AG04450 (cell line): Measurements from ENCODE around the gene FCHO2. TPM values are rescaled to one million over a fixed set of nuclear protein-coding genes. Genes with fewer than 3 reads are reported as not detected.
A peak's percentile ranks its signal among the peaks of the same experiment; 100 is the strongest.

Experiments
- CTCF ChIA-PET: fragments of 300-600, 350-600 bp; formaldehyde crosslinking; extraction: SDS; loops from one replicate; lab custom pipeline; 2022; ENCODE audit warnings: antibody characterized with exemption, inconsistent platforms; lab: Charles Lee
- POLR2A ChIA-PET: fragments of 350-600 bp; formaldehyde crosslinking; extraction: SDS; loops from one replicate; lab custom pipeline; 2021; ENCODE audit warnings: antibody characterized with exemption, inconsistent platforms; lab: Yijun Ruan, JAX
- DNase-seq: peaks from one replicate; pipeline ENCODE4 v3.0.0-alpha.2; 2011; ENCODE audit warnings: low read depth, low spot score
- H3K27ac ChIP-seq: one replicate; pipeline ENCODE4 v1.5.1; 2012; ENCODE audit warnings: low read depth, low read length, control low read depth
- H3K27me3 ChIP-seq: one replicate; pipeline ENCODE4 v1.6.0; 2012; ENCODE audit warnings: low read length; ENCODE audit not compliant: control insufficient read depth, insufficient read depth
- H3K4me3 ChIP-seq: 2 replicates; pipeline ENCODE4 v1.5.1; 2011; ENCODE audit warnings: mild to moderate bottlenecking, low read depth, low read length, control low read depth
- H3K9me3 ChIP-seq: 2 replicates; pipeline ENCODE4 v1.5.1; 2012; ENCODE audit warnings: low read length; ENCODE audit not compliant: control insufficient read depth, insufficient read depth
- polyA plus RNA-seq: library from polyadenylated mRNA; depleted of rRNA; stranded (reverse); fragments of >200 nt; gene quantifications from 2 replicates; pipeline ENCODE4 v1.2.3, GENCODE V29; 2011
- TF ChIP-seq, protein P1 (sequence below): IDR thresholded peaks from 2 replicates; pipeline ENCODE4 v1.5.1; 2011; ENCODE audit warnings: low read depth, low read length, control low read depth, inconsistent platforms

The FCHO2 gene
- polyA plus RNA-seq, 1 experiment: 10.4 TPM

GRCh38 chr5:73111536-73111935, 155.7 kb downstream of the FCHO2 start:
- peaks cover 6% of the 10 kb centered on the region; the same call in 1 of the 2 replicates for H3K9me3 ChIP-seq
- H3K4me3 ChIP-seq: no peak overlapping the region
- POLR2A ChIA-PET: no interaction called here
- H3K27me3 ChIP-seq: no peaks in the 10 kb centered on the region
- no peak for DNase-seq
- no peak overlapping the region for H3K27ac ChIP-seq
- CTCF ChIA-PET: interaction anchor here (0.9 to 2.2 kb wide), 2 partner anchors 90 to 105 kb away, joined by 3 to 10 read pairs; no protein-coding TSS in a partner anchor
- TF ChIP-seq, protein P1, sequence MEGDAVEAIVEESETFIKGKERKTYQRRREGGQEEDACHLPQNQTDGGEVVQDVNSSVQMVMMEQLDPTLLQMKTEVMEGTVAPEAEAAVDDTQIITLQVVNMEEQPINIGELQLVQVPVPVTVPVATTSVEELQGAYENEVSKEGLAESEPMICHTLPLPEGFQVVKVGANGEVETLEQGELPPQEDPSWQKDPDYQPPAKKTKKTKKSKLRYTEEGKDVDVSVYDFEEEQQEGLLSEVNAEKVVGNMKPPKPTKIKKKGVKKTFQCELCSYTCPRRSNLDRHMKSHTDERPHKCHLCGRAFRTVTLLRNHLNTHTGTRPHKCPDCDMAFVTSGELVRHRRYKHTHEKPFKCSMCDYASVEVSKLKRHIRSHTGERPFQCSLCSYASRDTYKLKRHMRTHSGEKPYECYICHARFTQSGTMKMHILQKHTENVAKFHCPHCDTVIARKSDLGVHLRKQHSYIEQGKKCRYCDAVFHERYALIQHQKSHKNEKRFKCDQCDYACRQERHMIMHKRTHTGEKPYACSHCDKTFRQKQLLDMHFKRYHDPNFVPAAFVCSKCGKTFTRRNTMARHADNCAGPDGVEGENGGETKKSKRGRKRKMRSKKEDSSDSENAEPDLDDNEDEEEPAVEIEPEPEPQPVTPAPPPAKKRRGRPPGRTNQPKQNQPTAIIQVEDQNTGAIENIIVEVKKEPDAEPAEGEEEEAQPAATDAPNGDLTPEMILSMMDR: no peak

DNA sequence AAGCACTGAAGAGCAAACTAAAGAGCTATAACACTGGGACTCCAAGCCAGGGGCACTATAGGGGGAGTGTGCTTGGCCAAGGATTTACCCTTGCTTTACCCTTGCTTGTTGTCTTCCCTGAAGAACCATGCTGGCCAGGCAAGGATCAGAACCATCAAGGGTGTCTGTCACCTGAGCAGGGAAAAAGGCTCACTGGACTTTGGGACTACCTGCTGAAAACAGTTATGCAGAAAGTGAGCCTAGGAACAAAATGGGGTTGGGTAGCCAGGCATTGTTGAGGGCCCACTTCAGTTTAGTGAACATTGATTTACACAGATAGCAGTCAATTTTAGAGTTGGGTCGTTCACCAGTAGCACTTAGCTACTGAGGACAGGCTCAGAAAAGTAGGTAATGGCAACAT, 156.5 kb downstream of the FCHO2 start:
- Histone ChIP-seq H3K9me3 (peaks cover 6% of the 10 kb centered on the region; the same call in 1 of the 2 replicates), H3K27ac (no peak overlapping the region), H3K4me3 (no peak overlapping the region), H3K27me3 (no peaks in the 10 kb centered on the region)
- CTCF ChIA-PET: interaction anchor here (0.7 to 0.9 kb wide), 2 partner anchors 29 to 89 kb away, joined by 3 read pairs; no protein-coding TSS in a partner anchor
- DNase-seq: no peak
- TF ChIP-seq, protein P1: no peak
- POLR2A ChIA-PET: no interaction called here

- TF ChIP-seq, protein P1: no peak
Observed at GRCh38 chr5:73114044-73114688, 158.3 kb downstream of the FCHO2 start.

DNA sequence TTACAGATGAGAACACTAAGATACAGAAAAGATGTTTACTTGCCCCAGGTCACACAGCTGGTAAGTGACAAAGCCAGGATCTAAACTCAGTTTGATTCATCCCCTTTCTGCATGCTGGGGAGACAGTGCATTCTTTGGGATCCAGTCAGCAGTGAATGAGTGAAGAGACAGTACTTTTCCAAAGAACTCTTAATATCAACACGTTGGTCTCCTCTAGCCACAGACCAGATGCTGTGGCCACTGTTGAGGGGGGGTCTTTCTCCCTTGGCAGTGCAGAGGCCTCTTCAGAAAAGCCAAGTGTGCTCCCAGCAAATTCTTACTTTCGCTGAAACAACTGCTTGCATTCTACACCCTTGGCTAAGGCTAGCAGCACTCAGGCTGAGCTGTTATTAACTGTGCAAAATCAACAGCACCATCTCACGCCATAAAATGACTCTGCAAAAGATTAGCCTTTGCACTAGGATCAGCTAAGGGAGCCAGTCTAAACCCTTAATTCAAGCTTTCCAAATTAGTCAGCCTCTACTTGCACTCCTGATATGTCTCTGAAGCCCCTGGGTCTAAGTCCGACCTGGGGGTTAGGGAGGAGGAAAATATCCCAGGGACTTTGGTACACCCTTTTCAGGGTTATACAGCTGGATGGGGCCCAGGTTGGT, 159.7 kb downstream of the FCHO2 start:
- H3K27ac ChIP-seq: peak overlapping the region; percentile 62
- ChIA-PET POLR2A (interaction anchor here (1.1 kb wide), 1 partner anchor 333 kb away, joined by 6 read pairs; the partner anchor contains the start of gene FOXD1), CTCF (interaction anchor here (0.5 to 2.4 kb wide), 6 partner anchors 20 to 336 kb away, joined by 3 to 10 read pairs (median 4); no protein-coding TSS in a partner anchor)
- peak; percentile 93 for DNase-seq
- peaks cover 6% of the 10 kb centered on the region for H3K9me3 ChIP-seq
- TF ChIP-seq, protein P1: no peak
- no peaks in the 10 kb centered on the region for H3K27me3 ChIP-seq
- H3K4me3 ChIP-seq: no peak overlapping the region

More at GRCh38 chr5:73114044-73114688, 158.3 kb downstream of the FCHO2 start:
- no peak overlapping the region for H3K4me3 ChIP-seq
- H3K9me3 ChIP-seq: peaks cover 6% of the 10 kb centered on the region; the same call in 1 of the 2 replicates
- CTCF ChIA-PET: interaction anchor here (0.9 to 2.4 kb wide), 3 partner anchors 22 to 340 kb away, joined by 3 to 8 read pairs (median 3); no protein-coding TSS in a partner anchor
- H3K27ac ChIP-seq: no peak overlapping the region
- no peaks in the 10 kb centered on the region for H3K27me3 ChIP-seq
- no peak for DNase-seq
- POLR2A ChIA-PET: no interaction called here

DNA sequence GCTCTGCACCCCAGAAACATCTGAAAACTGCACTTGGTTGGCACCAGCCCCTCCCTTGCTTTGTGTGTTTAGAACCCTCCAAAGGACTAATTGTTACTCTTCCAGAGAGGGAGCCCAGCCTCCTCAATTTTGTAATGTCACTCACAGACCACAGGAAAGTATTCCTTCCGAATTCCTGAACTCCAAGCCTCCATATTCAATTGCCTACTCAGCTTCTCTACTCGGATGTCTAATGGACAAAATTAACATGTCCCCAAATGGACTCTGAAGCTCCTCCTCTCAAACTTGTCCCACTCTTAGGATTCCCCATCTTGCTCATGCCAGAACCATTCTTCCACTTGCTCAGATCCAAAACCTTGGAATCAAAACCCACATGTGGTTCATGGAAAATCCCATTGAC, 160.7 kb downstream of the FCHO2 start:
- Histone ChIP-seq H3K27ac (peak overlapping the region; percentile 62), H3K27me3 (no peaks in the 10 kb centered on the region), H3K9me3 (peaks cover 6% of the 10 kb centered on the region), H3K4me3 (no peak overlapping the region)
- TF ChIP-seq, protein P1: no peak
- CTCF ChIA-PET: interaction anchor here (0.6 to 2.4 kb wide), 3 partner anchors 100 to 335 kb away, joined by 3 to 10 read pairs (median 8); no protein-coding TSS in a partner anchor
- no peak for DNase-seq
- POLR2A ChIA-PET: interaction anchor here (1.1 kb wide), 1 partner anchor 332 kb away, joined by 6 read pairs; the partner anchor contains the start of gene FOXD1
